Measurements from ENCODE around the gene FBH1.

The FBH1 gene

GRCh38 chr10:5963591-5963990, 73.5 kb downstream of the FBH1 start:
- H3K27ac ChIP-seq, result no peak overlapping the region
- in situ Hi-C loops (cut with HindIII; ENCODE audit: low pct_ligation_motif_present, low sequenced_read_pairs), result no loop called here
- H3K36me3 ChIP-seq (replicated peaks), result no peaks in the 10 kb centered on the region
- H3K27me3 ChIP-seq (replicated peaks), result no peaks in the 10 kb centered on the region
- DNase-seq, result no peak
- TF ChIP-seq, protein P1, sequence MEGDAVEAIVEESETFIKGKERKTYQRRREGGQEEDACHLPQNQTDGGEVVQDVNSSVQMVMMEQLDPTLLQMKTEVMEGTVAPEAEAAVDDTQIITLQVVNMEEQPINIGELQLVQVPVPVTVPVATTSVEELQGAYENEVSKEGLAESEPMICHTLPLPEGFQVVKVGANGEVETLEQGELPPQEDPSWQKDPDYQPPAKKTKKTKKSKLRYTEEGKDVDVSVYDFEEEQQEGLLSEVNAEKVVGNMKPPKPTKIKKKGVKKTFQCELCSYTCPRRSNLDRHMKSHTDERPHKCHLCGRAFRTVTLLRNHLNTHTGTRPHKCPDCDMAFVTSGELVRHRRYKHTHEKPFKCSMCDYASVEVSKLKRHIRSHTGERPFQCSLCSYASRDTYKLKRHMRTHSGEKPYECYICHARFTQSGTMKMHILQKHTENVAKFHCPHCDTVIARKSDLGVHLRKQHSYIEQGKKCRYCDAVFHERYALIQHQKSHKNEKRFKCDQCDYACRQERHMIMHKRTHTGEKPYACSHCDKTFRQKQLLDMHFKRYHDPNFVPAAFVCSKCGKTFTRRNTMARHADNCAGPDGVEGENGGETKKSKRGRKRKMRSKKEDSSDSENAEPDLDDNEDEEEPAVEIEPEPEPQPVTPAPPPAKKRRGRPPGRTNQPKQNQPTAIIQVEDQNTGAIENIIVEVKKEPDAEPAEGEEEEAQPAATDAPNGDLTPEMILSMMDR (IDR thresholded peaks at IDR 0.05; ENCODE audit: low read depth, low read length, missing control alignments), result no peak
- no peak overlapping the region for H3K4me3 ChIP-seq (ENCODE audit: low read depth, low read length)

GRCh38 chr10:5964736-5965135, 74.7 kb downstream of the FBH1 start:
- TF ChIP-seq, protein P1 (IDR thresholded peaks at IDR 0.05; ENCODE audit: low read depth, low read length, missing control alignments), result no peak
- H3K4me3 ChIP-seq (ENCODE audit: low read depth, low read length), result no peak overlapping the region
- H3K36me3 ChIP-seq (replicated peaks), result no peaks in the 10 kb centered on the region
- no peaks in the 10 kb centered on the region for H3K27me3 ChIP-seq (replicated peaks)
- in situ Hi-C loops (cut with HindIII; ENCODE audit: low pct_ligation_motif_present, low sequenced_read_pairs), result no loop called here
- DNase-seq, result no peak
- no peak overlapping the region for H3K27ac ChIP-seq

DNA sequence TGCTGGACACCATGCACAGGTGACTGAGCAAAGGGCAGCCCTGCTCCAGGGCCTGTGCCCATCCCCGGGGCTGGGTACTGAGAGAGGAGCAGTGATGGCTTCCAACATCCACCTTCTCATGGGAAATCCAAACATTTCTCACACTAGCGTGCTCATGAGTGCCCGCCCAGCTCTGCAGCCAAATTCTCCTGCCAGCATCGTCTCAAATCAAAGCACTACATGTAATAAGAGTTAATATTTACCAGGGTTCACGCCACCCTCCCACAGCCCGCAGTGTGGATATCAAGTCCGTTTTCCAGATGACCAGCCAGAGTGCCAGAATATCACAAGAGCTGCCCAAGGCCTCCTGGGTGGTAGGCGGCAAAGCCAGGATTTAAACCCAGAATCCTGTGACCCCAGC, 75.2 kb downstream of the FBH1 start:
- Histone ChIP-seq H3K27ac (no peak overlapping the region), H3K27me3 (replicated peaks) (no peaks in the 10 kb centered on the region), H3K36me3 (replicated peaks) (no peaks in the 10 kb centered on the region), H3K4me3 (ENCODE audit: low read depth, low read length) (no peak overlapping the region)
- in situ Hi-C loops (cut with HindIII; ENCODE audit: low pct_ligation_motif_present, low sequenced_read_pairs), result no loop called here
- TF ChIP-seq, protein P1 (IDR thresholded peaks at IDR 0.05; ENCODE audit: low read depth, low read length, missing control alignments), result no peak
- DNase-seq, result no peak

GRCh38 chr10:5968037-5968680, 78.1 kb downstream of the FBH1 start:
- no peak overlapping the region for H3K27ac ChIP-seq
- H3K27me3 ChIP-seq (replicated peaks), result no peaks in the 10 kb centered on the region
- in situ Hi-C loops (cut with HindIII; ENCODE audit: low pct_ligation_motif_present, low sequenced_read_pairs), result no loop called here
- H3K36me3 ChIP-seq (replicated peaks), result no peaks in the 10 kb centered on the region
- no peak for DNase-seq
- no peak overlapping the region for H3K4me3 ChIP-seq (ENCODE audit: low read depth, low read length)
- TF ChIP-seq, protein P1 (IDR thresholded peaks at IDR 0.05; ENCODE audit: low read depth, low read length, missing control alignments), result no peak

GRCh38 chr10:5968681-5969453, 78.8 kb downstream of the FBH1 start:
- H3K27ac ChIP-seq, result no peak overlapping the region
- no peaks in the 10 kb centered on the region for H3K36me3 ChIP-seq (replicated peaks)
- H3K27me3 ChIP-seq (replicated peaks), result no peaks in the 10 kb centered on the region
- DNase-seq, result no peak
- in situ Hi-C loops (cut with HindIII; ENCODE audit: low pct_ligation_motif_present, low sequenced_read_pairs), result no loop called here
- no peak overlapping the region for H3K4me3 ChIP-seq (ENCODE audit: low read depth, low read length)
- TF ChIP-seq, protein P1 (IDR thresholded peaks at IDR 0.05; ENCODE audit: low read depth, low read length, missing control alignments), result no peak

Measured in brain microvascular endothelial cell (primary cell).